ENCODE measurements around the gene ERCC4. TPM values are rescaled to one million over a fixed set of nuclear protein-coding genes. Genes with fewer than 3 reads are reported as not detected.
"Not testable (repeated sequence)": the region's sequence is repeated elsewhere in the genome, so short reads cannot be mapped to it uniquely, and the experiment has no call there.

Gene ERCC4
- total RNA-seq, 3 donors from 2014 or later (not counting 1 experiment from before 2014, with no cell fraction given): 7.3 to 11.9 (median 7.5) TPM

GRCh38 chr16:13883276-13883675, 36.7 kb upstream of the ERCC4 start:
- no peak for DNase-seq
- 91% methylated on average over 11 of the region's 11 CpGs for WGBS (ENCODE audit: insufficient coverage)

GRCh38 chr16:13883881-13884280, 36.1 kb upstream of the ERCC4 start:
- H3K4me1 ChIP-seq (ENCODE audit: control insufficient read depth, insufficient read depth, low read length): no peaks in the 10 kb centered on the region
- Mint-ChIP-seq H3K27ac (no peak overlapping the region), H3K36me3 (no peaks in the 10 kb centered on the region), H3K4me3 (no peak overlapping the region), H3K27me3 (ENCODE audit: low read depth in 2 of 2) (peaks cover 5 to 34% of the 10 kb centered on the region in 2 donors), H3K4me1 (no peaks in the 10 kb centered on the region), H3K9me3 (no peaks in the 10 kb centered on the region)
- ATAC-seq (no peak), DNase-seq (no peak)
- no peak overlapping the region for H3K27ac ChIP-seq (ENCODE audit: low read length)
- intact Hi-C loops (cut with micrococcal nuclease): no loop called here
- no peaks in the 10 kb centered on the region for H3K9me3 ChIP-seq (ENCODE audit: control insufficient read depth, insufficient read depth, low read length)
- 100% methylated on average over 1 of the region's 3 CpGs for WGBS (ENCODE audit: insufficient coverage)
- no peaks in the 10 kb centered on the region for H3K27me3 ChIP-seq (ENCODE audit: control insufficient read depth, insufficient read depth, low read length)
- TF ChIP-seq CTCF (IDR thresholded peaks at IDR 0.05): no peak
- no peak overlapping the region for H3K4me3 ChIP-seq (ENCODE audit: low read length)
- no peaks in the 10 kb centered on the region for H3K36me3 ChIP-seq (ENCODE audit: control insufficient read depth, insufficient read depth, low read length)

More at GRCh38 chr16:13883276-13883675, 36.7 kb upstream of the ERCC4 start:
- no peak for TF ChIP-seq CTCF (IDR thresholded peaks at IDR 0.05)
- Histone ChIP-seq H3K27me3 (ENCODE audit: control insufficient read depth, insufficient read depth, low read length) (no peaks in the 10 kb centered on the region), H3K4me1 (ENCODE audit: control insufficient read depth, insufficient read depth, low read length) (no peaks in the 10 kb centered on the region), H3K9me3 (ENCODE audit: control insufficient read depth, insufficient read depth, low read length) (no peaks in the 10 kb centered on the region), H3K4me3 (ENCODE audit: low read length) (no peak overlapping the region), H3K27ac (ENCODE audit: low read length) (no peak overlapping the region), H3K36me3 (ENCODE audit: control insufficient read depth, insufficient read depth, low read length) (no peaks in the 10 kb centered on the region)
- no peak overlapping the region for H3K4me3 Mint-ChIP-seq
- H3K4me1 Mint-ChIP-seq: no peaks in the 10 kb centered on the region
- intact Hi-C loops (cut with micrococcal nuclease): no loop called here
- H3K9me3 Mint-ChIP-seq: no peaks in the 10 kb centered on the region
- no peak for ATAC-seq
- no peak overlapping the region for H3K27ac Mint-ChIP-seq
- H3K36me3 Mint-ChIP-seq: no peaks in the 10 kb centered on the region
- H3K27me3 Mint-ChIP-seq (ENCODE audit: low read depth in 2 of 2): peaks cover 5 to 31% of the 10 kb centered on the region in 2 donors

GRCh38 chr16:13885700-13886099, 34.3 kb upstream of the ERCC4 start:
- Mint-ChIP-seq H3K36me3 (no peaks in the 10 kb centered on the region), H3K27me3 (ENCODE audit: low read depth in 2 of 2) (peaks cover 5 to 34% of the 10 kb centered on the region in 2 donors), H3K4me1 (no peaks in the 10 kb centered on the region), H3K27ac (no peak overlapping the region), H3K9me3 (no peaks in the 10 kb centered on the region), H3K4me3 (no peak overlapping the region)
- TF ChIP-seq CTCF (IDR thresholded peaks at IDR 0.05): no peak
- no peak overlapping the region for H3K4me3 ChIP-seq (ENCODE audit: low read length)
- intact Hi-C loops (cut with micrococcal nuclease): no loop called here
- H3K36me3 ChIP-seq (ENCODE audit: control insufficient read depth, insufficient read depth, low read length): no peaks in the 10 kb centered on the region
- H3K4me1 ChIP-seq (ENCODE audit: control insufficient read depth, insufficient read depth, low read length): no peaks in the 10 kb centered on the region
- DNase-seq (no peak), ATAC-seq (no peak)
- H3K9me3 ChIP-seq (ENCODE audit: control insufficient read depth, insufficient read depth, low read length): no peaks in the 10 kb centered on the region
- H3K27ac ChIP-seq (ENCODE audit: low read length): no peak overlapping the region
- WGBS (ENCODE audit: insufficient coverage): 63% methylated on average over 5 of the region's 6 CpGs
- H3K27me3 ChIP-seq (ENCODE audit: control insufficient read depth, insufficient read depth, low read length): no peaks in the 10 kb centered on the region

GRCh38 chr16:13886608-13887007, 33.3 kb upstream of the ERCC4 start:
- intact Hi-C loops (cut with micrococcal nuclease): no loop called here

GRCh38 chr16:13889323-13889722, 30.6 kb upstream of the ERCC4 start:
- not testable (repeated sequence) for ATAC-seq

More at GRCh38 chr16:13886608-13887007, 33.3 kb upstream of the ERCC4 start:
- no peaks in the 10 kb centered on the region for H3K9me3 ChIP-seq (ENCODE audit: control insufficient read depth, insufficient read depth, low read length)
- Mint-ChIP-seq H3K4me3 (no peak overlapping the region), H3K27me3 (ENCODE audit: low read depth in 2 of 2) (peaks cover 5 to 34% of the 10 kb centered on the region in 2 donors), H3K9me3 (no peaks in the 10 kb centered on the region), H3K27ac (no peak overlapping the region), H3K4me1 (no peaks in the 10 kb centered on the region), H3K36me3 (no peaks in the 10 kb centered on the region)
- H3K4me1 ChIP-seq (ENCODE audit: control insufficient read depth, insufficient read depth, low read length): no peaks in the 10 kb centered on the region
- 90% methylated on average over 5 of the region's 5 CpGs for WGBS (ENCODE audit: insufficient coverage)
- no peak overlapping the region for H3K4me3 ChIP-seq (ENCODE audit: low read length)
- H3K36me3 ChIP-seq (ENCODE audit: control insufficient read depth, insufficient read depth, low read length): no peaks in the 10 kb centered on the region
- H3K27me3 ChIP-seq (ENCODE audit: control insufficient read depth, insufficient read depth, low read length): no peaks in the 10 kb centered on the region
- no peak for ATAC-seq
- no peak for TF ChIP-seq CTCF (IDR thresholded peaks at IDR 0.05)
- DNase-seq: no peak
- no peak overlapping the region for H3K27ac ChIP-seq (ENCODE audit: low read length)

More at GRCh38 chr16:13889323-13889722, 30.6 kb upstream of the ERCC4 start:
- H3K9me3 Mint-ChIP-seq; H3K9me3 ChIP-seq (ENCODE audit: control insufficient read depth, insufficient read depth, low read length); DNase-seq; H3K36me3 ChIP-seq (ENCODE audit: control insufficient read depth, insufficient read depth, low read length); H3K4me1 Mint-ChIP-seq; H3K27ac ChIP-seq (ENCODE audit: low read length); H3K27ac Mint-ChIP-seq; H3K4me3 ChIP-seq (ENCODE audit: low read length); H3K4me1 ChIP-seq (ENCODE audit: control insufficient read depth, insufficient read depth, low read length); H3K27me3 ChIP-seq (ENCODE audit: control insufficient read depth, insufficient read depth, low read length); H3K4me3 Mint-ChIP-seq; H3K36me3 Mint-ChIP-seq; intact Hi-C loops (cut with micrococcal nuclease): not testable (repeated sequence)
- 95% methylated on average over 22 of the region's 22 CpGs for WGBS (ENCODE audit: insufficient coverage)
- H3K27me3 Mint-ChIP-seq (ENCODE audit: low read depth in 2 of 2): peaks cover 8 to 27% of the 10 kb centered on the region in 2 donors
